H1 (cell line): ENCODE data around the gene SLC1A5. TPM values are rescaled to one million over a fixed set of nuclear protein-coding genes. Genes with fewer than 3 reads are reported as not detected.

Experiments
- CTCF ChIA-PET: fragments of 300-600 bp; sonication (Branson Sonifier 250); formaldehyde crosslinking; loops from one replicate; lab custom pipeline; 2021; ENCODE audit not compliant: partially characterized antibody; lab: Charles Lee
- POLR2A ChIA-PET: fragments of 300-600 bp; sonication (Branson Sonifier 250); formaldehyde crosslinking; loops from one replicate; lab custom pipeline; 2021; ENCODE audit warnings: inconsistent platforms; ENCODE audit not compliant: partially characterized antibody; lab: Charles Lee
- DNase-seq, 2 experiments: peaks; one replicate each; pipeline versions ENCODE4 v3.0.0 to v3.0.0-alpha.2; 2010 to 2022; ENCODE audit warnings: low spot score in 2 of 2, low read depth in 1 of 2, mixed read lengths in 1 of 2
- FAIRE-seq: peaks from 2 replicates; lab custom pipeline; 2011; peaks lifted over from hg19 to GRCh38; lab: Jason Lieb, UNC
- H2AFZ ChIP-seq: 2 replicates; pipeline ENCODE4 v1.8.1; 2012; ENCODE audit warnings: low read length, inconsistent platforms
- H2AK5ac ChIP-seq: 2 replicates; pipeline ENCODE4 v1.6.1; 2013; ENCODE audit warnings: low read depth, low read length
- H2BK120ac ChIP-seq: replicated peaks from 2 replicates; pipeline ENCODE3; 2013; ENCODE audit warnings: low read depth, low read length, inconsistent platforms
- H2BK12ac ChIP-seq: 2 replicates; pipeline ENCODE4 v1.6.1; 2013; ENCODE audit warnings: low read depth, low read length
- H2BK15ac ChIP-seq: 2 replicates; pipeline ENCODE4 v1.6.1; 2013; ENCODE audit warnings: low read length
- H2BK20ac ChIP-seq: 2 replicates; pipeline ENCODE4 v1.6.1; 2013; ENCODE audit warnings: low read length
- H2BK5ac ChIP-seq: 2 replicates; pipeline ENCODE4 v1.6.1; 2013; ENCODE audit warnings: low read depth, low read length
- H3K14ac ChIP-seq: 2 replicates; pipeline ENCODE4 v1.6.1; 2013; ENCODE audit warnings: inconsistent platforms; ENCODE audit not compliant: insufficient read length
- H3K18ac ChIP-seq: 2 replicates; pipeline ENCODE4 v1.6.1; 2013; ENCODE audit warnings: low read length; ENCODE audit errors: extremely low read depth
- H3K23ac ChIP-seq: 2 replicates; pipeline ENCODE4 v1.6.1; 2013; ENCODE audit warnings: inconsistent platforms; ENCODE audit not compliant: insufficient read length
- H3K23me2 ChIP-seq: 2 replicates; pipeline ENCODE4 v1.6.1; 2013; ENCODE audit warnings: low read depth, low read length
- H3K27ac ChIP-seq: 2 replicates; pipeline ENCODE4 v1.6.1; 2011; ENCODE audit warnings: low read depth, low read length, inconsistent platforms
- H3K27me3 ChIP-seq, 4 experiments: replicated peaks in 1 of 4; 1 replicate in 1 of 4; 2 replicates in 3 of 4; pipeline versions ENCODE4 v1.6.1 to v1.8.1; 2011 to 2013; ENCODE audit warnings: low read length in 3 of 4, mild to moderate bottlenecking in 3 of 4, inconsistent platforms in 2 of 4, mixed read lengths in 2 of 4, moderate library complexity in 1 of 4; ENCODE audit not compliant: control insufficient read depth in 3 of 4, insufficient read depth in 3 of 4; ENCODE audit errors: extremely low read depth in 1 of 4
- H3K36me3 ChIP-seq, 4 experiments: 2 replicates each; pipeline versions ENCODE4 v1.6.1 to v1.8.1; 2011 to 2013; ENCODE audit warnings: mild to moderate bottlenecking in 4 of 4, low read length in 3 of 4, moderate library complexity in 2 of 4, control low read depth in 1 of 4, inconsistent platforms in 1 of 4; ENCODE audit not compliant: insufficient read depth in 4 of 4, control insufficient read depth in 2 of 4
- H3K4ac ChIP-seq: replicated peaks from 2 replicates; pipeline ENCODE3; 2013; ENCODE audit warnings: low read length, low read depth, mixed read lengths, inconsistent platforms; ENCODE audit not compliant: insufficient read length
- H3K4me1 ChIP-seq, 4 experiments: replicated peaks in 1 of 4; 1 replicate in 1 of 4; 2 replicates in 3 of 4; pipeline versions ENCODE4 v1.6.1 to v1.8.1; 2011 to 2013; ENCODE audit warnings: low read length in 3 of 4, inconsistent platforms in 2 of 4, mixed read lengths in 1 of 4; ENCODE audit not compliant: insufficient read depth in 4 of 4, control insufficient read depth in 3 of 4
- H3K4me2 ChIP-seq, 2 experiments: 2 replicates each; pipeline versions ENCODE4 v1.6.1 to v1.8.1; 2011 to 2013; ENCODE audit warnings: low read depth in 2 of 2, low read length in 2 of 2, control low read depth in 1 of 2, inconsistent platforms in 1 of 2, mild to moderate bottlenecking in 1 of 2; ENCODE audit not compliant: insufficient read depth in 1 of 2
- H3K4me3 ChIP-seq, 4 experiments: fragments of 200-600, 300-600 bp in 1 of 4; sonication (generic), shearing (Covaris generic), sonication (Bioruptor Twin) in 1 of 4; 2 replicates each; pipeline versions ENCODE4 v1.5.1 to v1.8.1; 2011 to 2016; ENCODE audit warnings: low read length in 4 of 4, low read depth in 3 of 4, control low read depth in 2 of 4, inconsistent platforms in 2 of 4, mild to moderate bottlenecking in 2 of 4, mixed read lengths in 1 of 4, moderate library complexity in 1 of 4; ENCODE audit not compliant: insufficient read depth in 2 of 4; ENCODE audit errors: extremely low read depth in 1 of 4
- H3K56ac ChIP-seq: replicated peaks from 2 replicates; pipeline ENCODE3; 2013; ENCODE audit warnings: low read depth, mild to moderate bottlenecking, mixed read lengths, low read length, inconsistent platforms; ENCODE audit not compliant: insufficient read length
- H3K79me1 ChIP-seq: 2 replicates; pipeline ENCODE4 v1.6.1; 2013; ENCODE audit warnings: low read depth, low read length, control low read depth
- H3K79me2 ChIP-seq, 2 experiments: 2 replicates each; pipeline versions ENCODE4 v1.6.1 to v1.8.1; 2012 to 2013; ENCODE audit warnings: low read length in 2 of 2, mild to moderate bottlenecking in 2 of 2, inconsistent platforms in 1 of 2; ENCODE audit not compliant: insufficient read depth in 2 of 2, control insufficient read depth in 1 of 2
- H3K9ac ChIP-seq, 4 experiments: replicated peaks in 1 of 4; 1 replicate in 1 of 4; 2 replicates in 3 of 4; pipeline versions ENCODE4 v1.6.1 to v1.8.1; 2011 to 2013; ENCODE audit warnings: low read depth in 3 of 4, low read length in 3 of 4, control low read depth in 2 of 4, mild to moderate bottlenecking in 2 of 4, moderate library complexity in 2 of 4, inconsistent platforms in 1 of 4; ENCODE audit errors: extremely low read depth in 1 of 4
- H3K9me3 ChIP-seq, 2 experiments: 2 replicates each; pipeline versions ENCODE4 v1.6.1 to v1.8.1; 2012 to 2013; ENCODE audit warnings: mild to moderate bottlenecking in 2 of 2, moderate library complexity in 2 of 2, control low read depth in 1 of 2, inconsistent platforms in 1 of 2, low read depth in 1 of 2, low read length in 1 of 2, mixed read lengths in 1 of 2; ENCODE audit not compliant: insufficient read depth in 2 of 2
- H4K20me1 ChIP-seq, 2 experiments: replicated peaks in 1 of 2; 2 replicates each; pipeline versions ENCODE3 to v1.8.1; 2011 to 2013; ENCODE audit warnings: inconsistent platforms in 2 of 2, low read length in 2 of 2, mild to moderate bottlenecking in 1 of 2; ENCODE audit not compliant: insufficient read depth in 2 of 2, control insufficient read depth in 1 of 2
- H4K5ac ChIP-seq: 2 replicates; pipeline ENCODE4 v1.6.1; 2013; ENCODE audit warnings: low read length, low read depth, mixed read lengths, inconsistent platforms; ENCODE audit not compliant: insufficient read length
- H4K8ac ChIP-seq: 2 replicates; pipeline ENCODE4 v1.8.0; 2013; ENCODE audit warnings: mild to moderate bottlenecking, moderate library complexity, low read length, inconsistent platforms; ENCODE audit not compliant: insufficient read depth; ENCODE audit errors: extremely low read depth
- H4K91ac ChIP-seq: replicated peaks from 2 replicates; pipeline ENCODE3; 2013; ENCODE audit warnings: low read length, mixed read lengths, inconsistent platforms; ENCODE audit not compliant: insufficient read length
- BCL11A ChIP-seq, 2 experiments: IDR thresholded peaks; one replicate each; pipeline ENCODE4 v1.6.1; 2011; ENCODE audit warnings: low read depth in 2 of 2, low read length in 2 of 2, mild to moderate bottlenecking in 2 of 2
- CBX8 ChIP-seq: fragments of 300-800, 300-1000 bp; sonication (generic); IDR thresholded peaks from 2 replicates; pipeline ENCODE4 v1.7.1; 2016; ENCODE audit warnings: low read depth, low read length, borderline replicate concordance
- GABPA ChIP-seq: IDR thresholded peaks from 2 replicates; pipeline ENCODE4 v1.6.1; 2011; ENCODE audit warnings: mild to moderate bottlenecking, low read length, moderate library complexity, borderline replicate concordance; ENCODE audit not compliant: insufficient read depth
- POLR2AphosphoS5 ChIP-seq: IDR thresholded peaks from 2 replicates; pipeline ENCODE4 v1.6.1; 2011; ENCODE audit warnings: low read depth, low read length
- SP1 ChIP-seq: IDR thresholded peaks from 2 replicates; pipeline ENCODE4 v1.6.1; 2011; ENCODE audit warnings: low read depth, low read length
- TBP ChIP-seq: IDR thresholded peaks from 2 replicates; pipeline ENCODE4 v1.6.1; 2011; ENCODE audit warnings: low read depth, low read length, improper control_type of control experiment
- WGBS, 2 experiments: shearing (Covaris generic) in 1 of 2; methylation state at CpG; one replicate each; pipeline versions ENCODE4 v1.1.6 to v1.1.7; 2013 to 2015; ENCODE audit warnings: low lambda C conversion rate in 2 of 2, mixed read lengths in 2 of 2, inconsistent platforms in 1 of 2, low coverage in 1 of 2, missing lambda C conversion rate in 1 of 2; ENCODE audit not compliant: insufficient replicate concordance in 2 of 2, insufficient coverage in 1 of 2, insufficient read length in 1 of 2; ENCODE audit errors: extremely low coverage in 1 of 2, missing lambda C conversion rate in 1 of 2; 5-methylcytosine and 5-hydroxymethylcytosine counted together
- polyA plus RNA-seq, 7 experiments: library from polyadenylated mRNA; depleted of rRNA in 3 of 7; stranded (reverse) in 5 of 7; unstranded in 2 of 7; fragments of >200 nt in 5 of 7; fragments of 200-250 nt in 2 of 7; gene quantifications; 1 replicate in 5 of 7; 2 replicates in 1 of 7; 4 replicates in 1 of 7; pipeline versions ENCODE4 v1.2.1 to v1.2.3, GENCODE V29; 2011 to 2013; ENCODE audit warnings: missing spikeins in 2 of 7, mixed read lengths in 2 of 7
- total RNA-seq: library from RNA; stranded (reverse); fragmentation: NEBNext Ultra II Directional; extraction: Animal tissue kit (Norgen Biotek cat#: 25700); gene quantifications from 2 replicates; pipeline ENCODE4 v1.2.1, GENCODE V29; 2021

Gene SLC1A5
- total and polyA plus RNA-seq, 2 of the 8 experiments (the other 6 are each of a cell fraction or from before 2014, with no cell fraction given): 291 to 351 TPM

GRCh38 chr19:46798713-46799112 is 10.3 kb upstream of the SLC1A5 start:
- H3K27me3 ChIP-seq: no peaks in the 10 kb centered on the region; a peak in 1 of 7 replicates
- no peak overlapping the region for H3K18ac ChIP-seq

More at GRCh38 chr19:46798713-46799112, 10.3 kb upstream of the SLC1A5 start:
- 92% methylated on average over 2 of the region's 2 CpGs; no CpG with 5 or more reads in 1 of the 2 experiments for WGBS, 2 experiments
- Histone ChIP-seq H3K9me3 (no peaks in the 10 kb centered on the region), H3K56ac (no peak overlapping the region), H3K23ac (no peak overlapping the region), H3K36me3 (no peaks in the 10 kb centered on the region), H2BK12ac (no peak overlapping the region), H2AK5ac (no peak overlapping the region), H2BK20ac (no peak overlapping the region), H2AFZ (no peak overlapping the region), H3K4me2 (no peak overlapping the region), H3K4me3 (no peak overlapping the region), H4K20me1 (no peaks in the 10 kb centered on the region), H3K9ac (no peak overlapping the region), H3K4ac (no peak overlapping the region), H4K8ac (no peak overlapping the region), H3K79me2 (no peaks in the 10 kb centered on the region), H3K4me1 (no peaks in the 10 kb centered on the region), H3K79me1 (no peaks in the 10 kb centered on the region), H3K23me2 (no peaks in the 10 kb centered on the region), H3K27ac (no peak overlapping the region), H4K91ac (no peak overlapping the region), H2BK5ac (no peak overlapping the region), H2BK120ac (no peak overlapping the region), H4K5ac (no peak overlapping the region), H3K14ac (no peak overlapping the region), H2BK15ac (no peak overlapping the region)
- ChIA-PET POLR2A (interaction anchor here (1.0 to 5.2 kb wide), 5 partner anchors 11 to 26 kb away, joined by 3 to 34 read pairs (median 3); partner anchors contain the start of gene SLC1A5), CTCF (interaction anchor here (0.6 to 1.8 kb wide), 6 partner anchors 32 to 629 kb away, joined by 3 to 5 read pairs (median 4); no protein-coding TSS in a partner anchor)
- FAIRE-seq (no peak), DNase-seq (no peak)
- TF ChIP-seq BCL11A (IDR thresholded peaks at IDR 0.05; ENCODE audit: low read depth in 2 of 2, low read length in 2 of 2): no peak
- no peak for TF ChIP-seq SP1
- no peak for TF ChIP-seq GABPA
- no peak for TF ChIP-seq POLR2AphosphoS5
- TF ChIP-seq TBP: no peak
- TF ChIP-seq CBX8: no peak
